K562 (cell line): ENCODE measurements around the gene VIT. TPM values are rescaled to one million over a fixed set of nuclear protein-coding genes. Genes with fewer than 3 reads are reported as not detected.

Experiments used
- ATAC-seq: fragments of 200-7000 bp; cut with Tn5 transposase; 3 replicates; pipeline ENCODE4 v1.9.1; 2020; ENCODE audit warnings: moderate library complexity
- BruUV-seq: library from RNA; stranded (reverse); fragments of 400-500 nt; replicated peaks from 2 replicates; lab custom pipeline; 2021; lab: Mats Ljungman, UMichigan
- CTCF ChIA-PET: fragments of 300-600 bp; formaldehyde crosslinking; extraction: SDS; loops from one replicate; lab custom pipeline; 2021; ENCODE audit warnings: low intra/inter-chr PET ratio; lab: Yijun Ruan, JAX
- POLR2A ChIA-PET: fragments of 300-600, 350-650 bp; sonication (Branson Sonifier 250); formaldehyde crosslinking; extraction: SDS; loops from one replicate; lab custom pipeline; 2021; ENCODE audit warnings: antibody characterized with exemption, inconsistent platforms; lab: Yijun Ruan, JAX
- DNase-seq, 4 experiments: peaks; one replicate each; pipeline versions ENCODE4 v3.0.0 to v3.0.0-alpha.2; 2011 to 2018; ENCODE audit warnings: low spot score in 3 of 4, mixed read lengths in 3 of 4; ENCODE audit errors: extremely low read depth in 1 of 4
- FAIRE-seq: peaks from 2 replicates; lab custom pipeline; 2011; peaks lifted over from hg19 to GRCh38; lab: Jason Lieb, UNC
- H2AFZ ChIP-seq: 2 replicates; pipeline ENCODE4 v1.6.0; 2011; ENCODE audit warnings: low read depth, low read length, control low read depth, inconsistent platforms
- H3K27ac ChIP-seq: fragments of 200-600 bp; 3 replicates; pipeline ENCODE4 v1.8.0; 2011; ENCODE audit warnings: low read depth, mild to moderate bottlenecking, control low read depth, inconsistent platforms, low read length, moderate library complexity, mixed read lengths; ENCODE audit errors: extremely low read depth
- H3K27me3 ChIP-seq, 2 experiments: fragments of 300-600 bp in 1 of 2; 2 replicates in 1 of 2; 3 replicates in 1 of 2; pipeline versions ENCODE4 v1.6.0 to v1.8.0; 2011; ENCODE audit warnings: inconsistent platforms in 2 of 2, low read length in 2 of 2, mild to moderate bottlenecking in 1 of 2, mixed read lengths in 1 of 2, moderate library complexity in 1 of 2; ENCODE audit not compliant: control insufficient read depth in 2 of 2, insufficient read depth in 2 of 2
- H3K36me3 ChIP-seq: fragments of 300-600 bp; 3 replicates; pipeline ENCODE4 v1.8.0; 2011; ENCODE audit warnings: mild to moderate bottlenecking, low read length, inconsistent platforms; ENCODE audit not compliant: control insufficient read depth, insufficient read depth
- H3K4me1 ChIP-seq, 2 experiments: fragments of 200-600 bp in 1 of 2; replicated peaks in 1 of 2; 2 replicates in 1 of 2; 3 replicates in 1 of 2; pipeline versions ENCODE4 v1.5.1 to v1.8.0; 2011; ENCODE audit warnings: inconsistent platforms in 2 of 2, low read length in 2 of 2, mild to moderate bottlenecking in 1 of 2, mixed read lengths in 1 of 2, moderate library complexity in 1 of 2; ENCODE audit not compliant: control insufficient read depth in 2 of 2, insufficient read depth in 2 of 2
- H3K4me2 ChIP-seq: 2 replicates; pipeline ENCODE4 v1.6.1; 2011; ENCODE audit warnings: low read length, control low read depth, inconsistent platforms, mixed read lengths; ENCODE audit not compliant: insufficient read depth
- H3K4me3 ChIP-seq: fragments of 200-600 bp; sonication (generic), shearing (Covaris generic); 2 replicates; pipeline ENCODE4 v1.5.1; 2016; ENCODE audit warnings: control low read depth, inconsistent platforms
- H3K79me2 ChIP-seq: fragments of 200-600 bp; 3 replicates; pipeline ENCODE4 v1.8.0; 2011; ENCODE audit warnings: low read length, inconsistent platforms; ENCODE audit not compliant: control insufficient read depth, insufficient read depth
- H3K9ac ChIP-seq, 2 experiments: 2 replicates each; pipeline versions ENCODE4 v1.6.0 to v1.6.1; 2011; ENCODE audit warnings: low read depth in 2 of 2, low read length in 2 of 2, control low read depth in 1 of 2, inconsistent platforms in 1 of 2, mild to moderate bottlenecking in 1 of 2, mixed read lengths in 1 of 2; ENCODE audit not compliant: insufficient read depth in 1 of 2
- H3K9me1 ChIP-seq: one replicate; pipeline ENCODE4 v1.6.0; 2011; ENCODE audit warnings: inconsistent platforms, mild to moderate bottlenecking, low read length, moderate library complexity; ENCODE audit not compliant: control insufficient read depth, insufficient read depth
- H3K9me3 ChIP-seq: replicated peaks from 2 replicates; pipeline ENCODE4 v1.5.1; 2011; ENCODE audit warnings: low read depth, low read length, inconsistent platforms; ENCODE audit not compliant: control insufficient read depth, insufficient read depth
- H4K20me1 ChIP-seq: replicated peaks from 2 replicates; pipeline ENCODE4 v1.6.1; 2011; ENCODE audit warnings: low read length, inconsistent platforms, mixed read lengths; ENCODE audit not compliant: control insufficient read depth, insufficient read depth
- CBX2 ChIP-seq: fragments of 200-600 bp; sonication (generic); IDR thresholded peaks from one replicate; pipeline ENCODE4 v1.6.1; 2012; ENCODE audit warnings: mild to moderate bottlenecking, low read length, inconsistent platforms; ENCODE audit not compliant: insufficient read depth, poor library complexity, severe bottlenecking
- ETS2 ChIP-seq: IDR thresholded peaks from 2 replicates; pipeline ENCODE4 v1.6.1; 2016; ENCODE audit warnings: borderline replicate concordance, missing genetic modification characterization, mild to moderate bottlenecking, moderate library complexity, missing compliant biosample characterization; ENCODE audit not compliant: poor library complexity, severe bottlenecking
- PRPF4 ChIP-seq: fragments of 200-400 bp; formaldehyde crosslinking; IDR thresholded peaks from one replicate; pipeline ENCODE4 v1.6.1; 2017; ENCODE audit warnings: low read length, low read depth, mild to moderate bottlenecking; ENCODE audit not compliant: insufficient read depth, poor library complexity, severe bottlenecking
- SAFB ChIP-seq: fragments of 200-400 bp; formaldehyde crosslinking; IDR thresholded peaks from 2 replicates; pipeline ENCODE4 v1.6.1; 2017; ENCODE audit warnings: low read depth, low read length, borderline replicate concordance
- SMARCA4 ChIP-seq: fragments of 450-650 bp; IDR thresholded peaks from 2 replicates; pipeline ENCODE4 v1.6.1; 2016
- TBL1XR1 ChIP-seq, 2 experiments: IDR thresholded peaks; 2 replicates each; pipeline ENCODE4 v1.6.1; 2012; ENCODE audit warnings: improper control_type of control experiment in 2 of 2, low read length in 2 of 2, mild to moderate bottlenecking in 1 of 2
- ZNF134 ChIP-seq: fragments of 250-450 bp; sonication (Bioruptor Pico); conservative IDR thresholded peaks from 2 replicates; pipeline ENCODE4 v1.4.0; 2020
- ZNF444 ChIP-seq: fragments of 250-450 bp; sonication (Bioruptor Pico); IDR thresholded peaks from 2 replicates; pipeline ENCODE4 v1.4.0; 2020; ENCODE audit warnings: mild to moderate bottlenecking, moderate library complexity
- ZNF77 ChIP-seq: fragments of 250-450 bp; sonication (Bioruptor Pico); IDR thresholded peaks from 2 replicates; pipeline ENCODE4 v1.5.0; 2020
- WGBS: fragments of 100-300 bp; shearing (Covaris generic); methylation state at CpG from one replicate; pipeline ENCODE4 v1.1.6; 2016; ENCODE audit warnings: low coverage, mixed read lengths; ENCODE audit not compliant: insufficient coverage; ENCODE audit errors: missing lambda C conversion rate; 5-methylcytosine and 5-hydroxymethylcytosine counted together
- in situ Hi-C: fragments of 300-500 bp; cut with MboI; formaldehyde crosslinking; loops from 4 replicates; pipeline ENCODE4 v1.15.0; 2018; ENCODE audit warnings: inconsistent platforms, mixed read lengths
- intact Hi-C: fragments of 100-400 bp; cut with micrococcal nuclease; formaldehyde crosslinking; loops from 2 replicates; pipeline ENCODE4 v1.14.2; 2022
- polyA plus RNA-seq, 8 experiments: library from polyadenylated mRNA; depleted of rRNA in 4 of 8; stranded (reverse) in 5 of 8; unstranded in 3 of 8; fragments of >200 nt; fragmentation: Nextera tagmentation in 2 of 8; fragmentation: Illumina TruSeq in 1 of 8; extraction: Ambion mirVana in 2 of 8; extraction: Trizol in 1 of 8; gene quantifications; 2 replicates each; pipeline versions ENCODE4 v1.2.1 to v1.2.3, GENCODE V29; 2011 to 2014; ENCODE audit warnings: inconsistent platforms in 1 of 8, missing spikeins in 1 of 8
- total RNA-seq, 7 experiments: library from RNA; depleted of rRNA in 6 of 7; stranded (reverse); fragments of >200 nt in 6 of 7; fragmentation: Illumina TruSeq in 2 of 7; extraction: Trizol in 2 of 7; gene quantifications; 2 replicates each; pipeline versions ENCODE4 v1.2.1 to v1.2.3, GENCODE V29; 2011 to 2021; ENCODE audit warnings: low replicate concordance in 1 of 7
- TF ChIP-seq, protein P1 (sequence below): IDR thresholded peaks from 2 replicates; pipeline ENCODE4 v1.6.1; 2012; ENCODE audit warnings: low read depth, low read length, improper control_type of control experiment, borderline replicate concordance
- TF ChIP-seq, protein P2 (sequence below), 2 experiments: fragments of 450-650 bp in 1 of 2; IDR thresholded peaks; 2 replicates each; pipeline ENCODE4 v1.6.1; 2011 to 2017; ENCODE audit warnings: low read depth in 2 of 2, antibody characterized with exemption in 1 of 2, borderline replicate concordance in 1 of 2, low read length in 1 of 2, mild to moderate bottlenecking in 1 of 2, mixed read lengths in 1 of 2; ENCODE audit not compliant: control insufficient read depth in 1 of 2
- TF ChIP-seq, protein P3 (sequence below): fragments of 250-450 bp; sonication (Bioruptor Pico); IDR thresholded peaks from 2 replicates; pipeline ENCODE4 v1.8.0; 2021; ENCODE audit warnings: moderate library complexity, mild to moderate bottlenecking, inconsistent platforms
- TF ChIP-seq, protein P4 (sequence below): sonication (generic); formaldehyde crosslinking; IDR thresholded peaks from 2 replicates; pipeline ENCODE4 v1.8.0; 2022; ENCODE audit warnings: missing genetic modification reagents, mild to moderate bottlenecking, borderline replicate concordance

VIT gene
- total and polyA plus RNA-seq, 9 of the 15 experiments (the other 6 are each of a cell fraction or from before 2014, with no cell fraction given): not detected

DNA sequence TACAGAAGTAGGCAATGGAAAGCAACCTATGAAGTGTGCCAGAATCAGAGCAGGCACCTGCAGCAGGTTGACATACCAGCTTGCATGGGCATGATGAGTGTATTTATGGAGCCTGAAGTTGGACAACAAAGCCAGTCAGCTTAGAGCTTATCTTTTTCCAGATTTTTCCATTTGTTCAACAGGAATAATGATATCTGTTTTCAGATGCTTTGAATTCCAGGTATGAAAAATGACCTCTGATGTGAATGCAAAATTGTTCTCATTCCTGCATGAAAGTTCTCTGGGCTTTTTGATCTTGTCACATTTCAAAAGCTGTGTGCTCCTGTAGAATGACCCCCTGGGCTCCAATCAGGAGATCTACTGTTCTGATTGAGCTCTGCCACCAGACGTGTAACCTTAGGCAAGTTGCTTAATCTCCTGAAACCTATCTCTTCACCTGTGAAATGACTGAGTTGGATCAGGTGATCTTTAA is 38.2 kb upstream of the VIT start:
- no peaks in the 10 kb centered on the region for H3K9me3 ChIP-seq
- intact Hi-C loops: no loop called here
- CTCF ChIA-PET: no interaction called here

More for the DNA sequence above, 38.2 kb upstream of the VIT start:
- Histone ChIP-seq H3K27me3 (no peaks in the 10 kb centered on the region), H3K4me3 (no peak overlapping the region), H3K36me3 (no peaks in the 10 kb centered on the region), H3K79me2 (no peaks in the 10 kb centered on the region), H4K20me1 (no peaks in the 10 kb centered on the region), H3K9me1 (no peaks in the 10 kb centered on the region), H3K4me2 (no peak overlapping the region), H3K27ac (no peak overlapping the region), H3K4me1 (no peaks in the 10 kb centered on the region), H2AFZ (no peak overlapping the region), H3K9ac (no peak overlapping the region)
- DNase-seq (no peak), FAIRE-seq (no peak), ATAC-seq (no peak)
- no TSS peak for BruUV-seq
- 0% methylated on average over 1 of the region's 1 CpG for WGBS
- in situ Hi-C loops: loop anchor here (5.0 kb wide), 1 partner anchor 306 kb away; no protein-coding TSS in a partner anchor
- POLR2A ChIA-PET: interaction anchor here (0.7 to 1.2 kb wide), 2 partner anchors 8 to 26 kb away, joined by 4 read pairs; no protein-coding TSS in a partner anchor
- TF ChIP-seq ZNF444 (CRISPR knock-in tag) (no peak), ZNF77 (CRISPR knock-in tag) (no peak), SAFB (no peak), TBL1XR1 (IDR thresholded peaks at IDR 0.05; ENCODE audit: low read length in 2 of 2) (no peak), CBX2 (no peak), SMARCA4 (no peak), ETS2 (tag) (no peak), ZNF134 (CRISPR knock-in tag) (no peak), PRPF4 (no peak)
- TF ChIP-seq, protein P1, sequence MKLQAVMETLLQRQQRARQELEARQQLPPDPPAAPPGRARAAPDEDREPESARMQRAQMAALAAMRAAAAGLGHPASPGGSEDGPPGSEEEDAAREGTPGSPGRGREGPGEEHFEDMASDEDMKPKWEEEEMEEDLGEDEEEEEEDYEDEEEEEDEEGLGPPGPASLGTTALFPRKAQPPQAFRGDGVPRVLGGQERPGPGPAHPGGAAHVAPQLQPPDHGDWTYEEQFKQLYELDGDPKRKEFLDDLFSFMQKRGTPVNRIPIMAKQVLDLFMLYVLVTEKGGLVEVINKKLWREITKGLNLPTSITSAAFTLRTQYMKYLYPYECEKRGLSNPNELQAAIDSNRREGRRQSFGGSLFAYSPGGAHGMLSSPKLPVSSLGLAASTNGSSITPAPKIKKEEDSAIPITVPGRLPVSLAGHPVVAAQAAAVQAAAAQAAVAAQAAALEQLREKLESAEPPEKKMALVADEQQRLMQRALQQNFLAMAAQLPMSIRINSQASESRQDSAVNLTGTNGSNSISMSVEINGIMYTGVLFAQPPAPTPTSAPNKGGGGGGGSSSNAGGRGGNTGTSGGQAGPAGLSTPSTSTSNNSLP: no peak
- TF ChIP-seq, protein P2, sequence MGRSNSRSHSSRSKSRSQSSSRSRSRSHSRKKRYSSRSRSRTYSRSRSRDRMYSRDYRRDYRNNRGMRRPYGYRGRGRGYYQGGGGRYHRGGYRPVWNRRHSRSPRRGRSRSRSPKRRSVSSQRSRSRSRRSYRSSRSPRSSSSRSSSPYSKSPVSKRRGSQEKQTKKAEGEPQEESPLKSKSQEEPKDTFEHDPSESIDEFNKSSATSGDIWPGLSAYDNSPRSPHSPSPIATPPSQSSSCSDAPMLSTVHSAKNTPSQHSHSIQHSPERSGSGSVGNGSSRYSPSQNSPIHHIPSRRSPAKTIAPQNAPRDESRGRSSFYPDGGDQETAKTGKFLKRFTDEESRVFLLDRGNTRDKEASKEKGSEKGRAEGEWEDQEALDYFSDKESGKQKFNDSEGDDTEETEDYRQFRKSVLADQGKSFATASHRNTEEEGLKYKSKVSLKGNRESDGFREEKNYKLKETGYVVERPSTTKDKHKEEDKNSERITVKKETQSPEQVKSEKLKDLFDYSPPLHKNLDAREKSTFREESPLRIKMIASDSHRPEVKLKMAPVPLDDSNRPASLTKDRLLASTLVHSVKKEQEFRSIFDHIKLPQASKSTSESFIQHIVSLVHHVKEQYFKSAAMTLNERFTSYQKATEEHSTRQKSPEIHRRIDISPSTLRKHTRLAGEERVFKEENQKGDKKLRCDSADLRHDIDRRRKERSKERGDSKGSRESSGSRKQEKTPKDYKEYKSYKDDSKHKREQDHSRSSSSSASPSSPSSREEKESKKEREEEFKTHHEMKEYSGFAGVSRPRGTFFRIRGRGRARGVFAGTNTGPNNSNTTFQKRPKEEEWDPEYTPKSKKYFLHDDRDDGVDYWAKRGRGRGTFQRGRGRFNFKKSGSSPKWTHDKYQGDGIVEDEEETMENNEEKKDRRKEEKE (IDR thresholded peaks at IDR 0.05; ENCODE audit: borderline replicate concordance in 1 of 2, control insufficient read depth in 1 of 2, low read depth in 2 of 2, low read length in 1 of 2): no peak
- TF ChIP-seq, protein P3, sequence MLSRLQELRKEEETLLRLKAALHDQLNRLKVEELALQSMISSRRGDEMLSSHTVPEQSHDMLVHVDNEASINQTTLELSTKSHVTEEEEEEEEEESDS (CRISPR knock-in tag): no peak
- TF ChIP-seq, protein P4, sequence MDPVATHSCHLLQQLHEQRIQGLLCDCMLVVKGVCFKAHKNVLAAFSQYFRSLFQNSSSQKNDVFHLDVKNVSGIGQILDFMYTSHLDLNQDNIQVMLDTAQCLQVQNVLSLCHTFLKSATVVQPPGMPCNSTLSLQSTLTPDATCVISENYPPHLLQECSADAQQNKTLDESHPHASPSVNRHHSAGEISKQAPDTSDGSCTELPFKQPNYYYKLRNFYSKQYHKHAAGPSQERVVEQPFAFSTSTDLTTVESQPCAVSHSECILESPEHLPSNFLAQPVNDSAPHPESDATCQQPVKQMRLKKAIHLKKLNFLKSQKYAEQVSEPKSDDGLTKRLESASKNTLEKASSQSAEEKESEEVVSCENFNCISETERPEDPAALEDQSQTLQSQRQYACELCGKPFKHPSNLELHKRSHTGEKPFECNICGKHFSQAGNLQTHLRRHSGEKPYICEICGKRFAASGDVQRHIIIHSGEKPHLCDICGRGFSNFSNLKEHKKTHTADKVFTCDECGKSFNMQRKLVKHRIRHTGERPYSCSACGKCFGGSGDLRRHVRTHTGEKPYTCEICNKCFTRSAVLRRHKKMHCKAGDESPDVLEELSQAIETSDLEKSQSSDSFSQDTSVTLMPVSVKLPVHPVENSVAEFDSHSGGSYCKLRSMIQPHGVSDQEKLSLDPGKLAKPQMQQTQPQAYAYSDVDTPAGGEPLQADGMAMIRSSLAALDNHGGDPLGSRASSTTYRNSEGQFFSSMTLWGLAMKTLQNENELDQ: no peak
- TF ChIP-seq, all 486 proteins: peak for 0
